GM23338 (cell line): ENCODE measurements around the gene ADPGK. TPM values are rescaled to one million over a fixed set of nuclear protein-coding genes. Genes with fewer than 3 reads are reported as not detected.

Source experiments
- ATAC-seq: fragments of 200-7000 bp; cut with Tn5 transposase; 3 replicates; pipeline ENCODE4 v1.9.1; 2020
- DNase-seq: peaks from one replicate; pipeline ENCODE4 v3.0.0-alpha.2; 2015; ENCODE audit warnings: low spot score
- H2AFZ ChIP-seq: fragments of 200-600 bp; sonication (generic); 2 replicates; pipeline ENCODE4 v1.8.0; 2016; ENCODE audit warnings: antibody characterized with exemption, mild to moderate bottlenecking, moderate library complexity
- H3F3A ChIP-seq: fragments of 200-600 bp; sonication (generic); replicated peaks from 2 replicates; pipeline ENCODE4 v1.8.0; 2017; ENCODE audit warnings: antibody characterized with exemption, mixed run types, low read depth
- H3K27ac ChIP-seq: fragments of 200-600 bp; sonication (generic); 2 replicates; pipeline ENCODE4 v1.6.1; 2016; ENCODE audit warnings: low read depth
- H3K27me3 ChIP-seq: fragments of 200-600 bp; sonication (generic); 2 replicates; pipeline ENCODE4 v1.8.0; 2016; ENCODE audit warnings: mild to moderate bottlenecking, mixed run types, moderate library complexity; ENCODE audit not compliant: insufficient read depth
- H3K36me3 ChIP-seq: fragments of 200-600 bp; sonication (generic); 2 replicates; pipeline ENCODE4 v1.8.0; 2016; ENCODE audit warnings: mild to moderate bottlenecking; ENCODE audit not compliant: insufficient read depth
- H3K4me1 ChIP-seq: fragments of 200-600 bp; sonication (generic); 2 replicates; pipeline ENCODE4 v1.8.0; 2016; ENCODE audit warnings: mild to moderate bottlenecking, moderate library complexity; ENCODE audit not compliant: insufficient read depth
- H3K4me2 ChIP-seq: fragments of 200-600 bp; sonication (generic); 2 replicates; pipeline ENCODE4 v1.7.1; 2017; ENCODE audit warnings: mixed run types
- H3K4me3 ChIP-seq: fragments of 200-600 bp; sonication (generic); 2 replicates; pipeline ENCODE4 v1.6.1; 2016; ENCODE audit warnings: mixed run types
- H3K79me2 ChIP-seq: fragments of 200-600 bp; sonication (generic); replicated peaks from 2 replicates; pipeline ENCODE4 v1.8.0; 2017; ENCODE audit warnings: mild to moderate bottlenecking; ENCODE audit not compliant: insufficient read depth
- H3K9me2 ChIP-seq: fragments of 200-600 bp; sonication (generic); 2 replicates; pipeline ENCODE4 v1.8.0; 2017; ENCODE audit not compliant: insufficient read depth
- H4K20me1 ChIP-seq: fragments of 200-600 bp; sonication (generic); replicated peaks from 2 replicates; pipeline ENCODE4 v1.8.0; 2017; ENCODE audit warnings: mild to moderate bottlenecking; ENCODE audit not compliant: insufficient read depth
- H3K27ac Mint-ChIP-seq: 2 replicates; pipeline ENCODE4 v1.8.0; 2020; ENCODE audit warnings: inconsistent platforms, mild to moderate bottlenecking, moderate library complexity, mixed read lengths
- H3K27me3 Mint-ChIP-seq: 3 replicates; pipeline ENCODE4 v1.8.0; 2022; ENCODE audit warnings: low read depth, mild to moderate bottlenecking, moderate library complexity, mixed read lengths, inconsistent platforms; ENCODE audit not compliant: insufficient read depth, poor library complexity
- H3K36me3 Mint-ChIP-seq: 3 replicates; pipeline ENCODE4 v1.8.0; 2021; ENCODE audit warnings: low read depth, mild to moderate bottlenecking, inconsistent platforms, moderate library complexity, mixed read lengths
- H3K4me1 Mint-ChIP-seq: 3 replicates; pipeline ENCODE4 v1.8.0; 2020; ENCODE audit warnings: mild to moderate bottlenecking, inconsistent platforms, mixed read lengths
- H3K4me3 Mint-ChIP-seq: 3 replicates; pipeline ENCODE4 v1.8.0; 2021; ENCODE audit warnings: moderate library complexity, mild to moderate bottlenecking, inconsistent platforms, mixed read lengths
- H3K9me3 Mint-ChIP-seq: 3 replicates; pipeline ENCODE4 v1.8.0; 2020; ENCODE audit warnings: moderate library complexity, mild to moderate bottlenecking, inconsistent platforms, mixed read lengths
- CREB1 ChIP-seq: fragments of 250-450 bp; sonication (Bioruptor Pico); IDR thresholded peaks from 2 replicates; pipeline ENCODE4 v1.5.0; 2020; ENCODE audit warnings: low read depth, mild to moderate bottlenecking, moderate library complexity
- EZH2 ChIP-seq: fragments of 200-600 bp; sonication (generic); IDR thresholded peaks from one replicate; pipeline ENCODE4 v1.8.0; 2017; ENCODE audit warnings: antibody characterized with exemption, mild to moderate bottlenecking, low read depth; ENCODE audit not compliant: unreplicated experiment
- EZH2phosphoT487 ChIP-seq: fragments of 200-600 bp; sonication (generic); IDR thresholded peaks from one replicate; pipeline ENCODE4 v1.8.1; 2018; ENCODE audit warnings: antibody characterized with exemption; ENCODE audit not compliant: unreplicated experiment
- JUNB ChIP-seq: IDR thresholded peaks from one replicate; pipeline ENCODE4 v1.6.1; 2016; ENCODE audit warnings: antibody characterized with exemption; ENCODE audit not compliant: unreplicated experiment
- POLR2AphosphoS5 ChIP-seq: IDR thresholded peaks from 2 replicates; pipeline ENCODE4 v1.6.1; 2016; ENCODE audit warnings: antibody characterized with exemption, low read depth
- STAT1 ChIP-seq: IDR thresholded peaks from one replicate; pipeline ENCODE4 v1.6.1; 2016; ENCODE audit warnings: antibody characterized with exemption; ENCODE audit not compliant: unreplicated experiment
- ZNF114 ChIP-seq: fragments of 250-450 bp; sonication (Bioruptor Pico); IDR thresholded peaks from 2 replicates; pipeline ENCODE4 v1.5.0; 2020; ENCODE audit warnings: mild to moderate bottlenecking, moderate library complexity
- ZNF331 ChIP-seq: fragments of 250-450 bp; sonication (Bioruptor Pico); IDR thresholded peaks from 2 replicates; pipeline ENCODE4 v1.5.0; 2020; ENCODE audit warnings: low read depth, mild to moderate bottlenecking, moderate library complexity
- polyA plus RNA-seq: library from polyadenylated mRNA; unstranded; fragments of >200 nt; fragmentation: Nextera tagmentation; extraction: Ambion mirVana; gene quantifications from 2 replicates; pipeline ENCODE4 v1.2.1, GENCODE V29; 2016
- total RNA-seq: library from RNA; depleted of rRNA; stranded (reverse); fragments of >200 nt; shearing (Covaris generic); gene quantifications from 2 replicates; pipeline ENCODE4 v1.2.3, GENCODE V29; 2014
- TF ChIP-seq, protein P1 (sequence below): IDR thresholded peaks from one replicate; pipeline ENCODE4 v1.6.1; 2018; ENCODE audit warnings: antibody characterized with exemption; ENCODE audit not compliant: unreplicated experiment
- TF ChIP-seq, protein P2 (sequence below), 2 experiments: fragments of 200-600 bp in 1 of 2; sonication (generic) in 1 of 2; conservative IDR thresholded peaks; 2 replicates each; pipeline versions ENCODE4 v1.5.1 to v1.6.1; 2016 to 2017; ENCODE audit warnings: antibody characterized with exemption in 2 of 2, low read depth in 2 of 2, mild to moderate bottlenecking in 2 of 2, moderate library complexity in 1 of 2

Gene ADPGK
- total and polyA plus RNA-seq, 2 experiments from 2014 or later: 21.5 to 57.0 TPM

DNA sequence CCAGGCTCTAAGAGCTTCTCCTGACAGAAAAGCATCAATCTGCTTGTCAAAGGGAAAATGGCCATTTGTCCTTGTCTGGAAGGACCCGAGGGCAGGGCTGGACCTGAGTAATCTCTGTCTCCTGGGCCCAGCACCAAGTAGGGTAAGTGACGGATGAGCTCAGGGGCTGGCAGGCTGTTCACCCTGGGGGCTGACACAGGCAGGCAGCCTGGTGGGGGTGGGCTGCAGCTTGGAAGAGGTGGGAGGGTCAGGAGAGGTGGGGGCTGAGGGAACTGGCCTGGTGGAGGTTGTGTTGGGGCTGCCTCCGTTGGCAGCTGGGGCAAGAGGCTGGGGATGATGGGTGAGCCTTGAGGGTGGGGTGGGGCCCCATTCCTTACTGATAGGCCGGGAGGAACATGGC, 42.3 kb upstream of the ADPGK start (continued):
- TF ChIP-seq, protein P1, sequence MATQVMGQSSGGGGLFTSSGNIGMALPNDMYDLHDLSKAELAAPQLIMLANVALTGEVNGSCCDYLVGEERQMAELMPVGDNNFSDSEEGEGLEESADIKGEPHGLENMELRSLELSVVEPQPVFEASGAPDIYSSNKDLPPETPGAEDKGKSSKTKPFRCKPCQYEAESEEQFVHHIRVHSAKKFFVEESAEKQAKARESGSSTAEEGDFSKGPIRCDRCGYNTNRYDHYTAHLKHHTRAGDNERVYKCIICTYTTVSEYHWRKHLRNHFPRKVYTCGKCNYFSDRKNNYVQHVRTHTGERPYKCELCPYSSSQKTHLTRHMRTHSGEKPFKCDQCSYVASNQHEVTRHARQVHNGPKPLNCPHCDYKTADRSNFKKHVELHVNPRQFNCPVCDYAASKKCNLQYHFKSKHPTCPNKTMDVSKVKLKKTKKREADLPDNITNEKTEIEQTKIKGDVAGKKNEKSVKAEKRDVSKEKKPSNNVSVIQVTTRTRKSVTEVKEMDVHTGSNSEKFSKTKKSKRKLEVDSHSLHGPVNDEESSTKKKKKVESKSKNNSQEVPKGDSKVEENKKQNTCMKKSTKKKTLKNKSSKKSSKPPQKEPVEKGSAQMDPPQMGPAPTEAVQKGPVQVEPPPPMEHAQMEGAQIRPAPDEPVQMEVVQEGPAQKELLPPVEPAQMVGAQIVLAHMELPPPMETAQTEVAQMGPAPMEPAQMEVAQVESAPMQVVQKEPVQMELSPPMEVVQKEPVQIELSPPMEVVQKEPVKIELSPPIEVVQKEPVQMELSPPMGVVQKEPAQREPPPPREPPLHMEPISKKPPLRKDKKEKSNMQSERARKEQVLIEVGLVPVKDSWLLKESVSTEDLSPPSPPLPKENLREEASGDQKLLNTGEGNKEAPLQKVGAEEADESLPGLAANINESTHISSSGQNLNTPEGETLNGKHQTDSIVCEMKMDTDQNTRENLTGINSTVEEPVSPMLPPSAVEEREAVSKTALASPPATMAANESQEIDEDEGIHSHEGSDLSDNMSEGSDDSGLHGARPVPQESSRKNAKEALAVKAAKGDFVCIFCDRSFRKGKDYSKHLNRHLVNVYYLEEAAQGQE: no peak
- no peak for TF ChIP-seq JUNB

DNA sequence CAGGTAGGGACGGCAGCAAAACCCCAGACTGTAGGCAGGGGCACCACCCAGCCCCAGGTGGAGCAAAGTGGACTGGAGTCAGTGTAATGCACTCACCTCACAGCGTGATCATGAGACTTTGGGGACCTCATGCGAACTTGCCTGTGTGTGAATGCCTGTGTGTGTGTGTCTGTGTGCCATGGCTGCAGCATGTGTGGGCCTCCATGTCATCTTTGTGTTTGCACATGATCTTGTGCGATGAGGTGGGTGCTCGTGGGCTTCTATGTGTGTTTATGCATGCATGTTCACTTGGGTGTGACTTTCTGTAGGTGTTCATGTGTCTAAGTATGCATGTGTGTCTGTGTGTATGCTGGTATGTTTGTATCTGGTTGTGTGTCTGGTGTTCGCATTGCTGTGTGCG, 41.2 kb upstream of the ADPGK start:
- Mint-ChIP-seq H3K4me1 (peaks cover 17% of the 10 kb centered on the region), H3K27me3 (peaks cover 7% of the 10 kb centered on the region), H3K9me3 (no peaks in the 10 kb centered on the region), H3K4me3 (no peak overlapping the region), H3K36me3 (no peaks in the 10 kb centered on the region), H3K27ac (no peak overlapping the region)
- H4K20me1 ChIP-seq: no peaks in the 10 kb centered on the region
- TF ChIP-seq, protein P1: no peak
- TF ChIP-seq EZH2phosphoT487 (no peak), JUNB (no peak)
- H2AFZ ChIP-seq: no peak overlapping the region
- no peak overlapping the region for H3K4me3 ChIP-seq
- no peak overlapping the region for H3K27ac ChIP-seq
- H3K4me1 ChIP-seq: peaks cover 14% of the 10 kb centered on the region
- H3K9me2 ChIP-seq: peaks cover 14% of the 10 kb centered on the region
- no peaks in the 10 kb centered on the region; the same call in 1 of the 2 replicates for H3K79me2 ChIP-seq
- ATAC-seq: no peak
- no peaks in the 10 kb centered on the region for H3K36me3 ChIP-seq
- H3K4me2 ChIP-seq: no peak overlapping the region
- no peaks in the 10 kb centered on the region for H3F3A ChIP-seq
- H3K27me3 ChIP-seq: no peaks in the 10 kb centered on the region
- no peak for DNase-seq

DNA sequence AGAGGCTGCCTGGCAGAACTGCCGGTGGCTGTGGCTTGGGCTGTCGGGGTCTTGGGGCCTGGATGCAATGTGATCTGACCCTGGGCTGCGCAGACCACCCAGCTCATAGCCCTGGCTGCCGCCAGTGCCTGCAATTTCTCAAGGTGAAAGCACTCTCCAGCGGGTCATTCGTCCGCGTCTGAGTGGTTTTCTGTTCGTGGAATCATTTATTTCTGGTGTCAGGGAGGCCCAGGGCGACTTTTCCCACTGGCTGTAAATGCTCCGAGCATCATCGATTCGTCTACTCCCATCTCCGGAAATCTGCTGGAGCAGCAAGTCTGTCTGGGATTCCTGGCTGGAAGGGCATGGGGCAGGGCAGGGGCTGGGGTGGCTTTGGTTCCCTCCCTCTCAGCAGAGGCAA, 40.6 kb upstream of the ADPGK start:
- no peak overlapping the region for H2AFZ ChIP-seq
- DNase-seq: no peak
- no peak overlapping the region for H3K4me3 ChIP-seq
- no peak overlapping the region for H3K4me3 Mint-ChIP-seq
- H3K4me1 ChIP-seq: peaks cover 14% of the 10 kb centered on the region
- H3K27me3 Mint-ChIP-seq: peaks cover 7% of the 10 kb centered on the region
- no peak overlapping the region for H3K27ac Mint-ChIP-seq
- no peaks in the 10 kb centered on the region for H3K9me3 Mint-ChIP-seq
- H3K9me2 ChIP-seq: peaks cover 13% of the 10 kb centered on the region
- no peaks in the 10 kb centered on the region for H3K27me3 ChIP-seq
- no peak overlapping the region for H3K27ac ChIP-seq
- H3K79me2 ChIP-seq: no peaks in the 10 kb centered on the region; the same call in 1 of the 2 replicates
- ATAC-seq: no peak
- H3K36me3 ChIP-seq: no peaks in the 10 kb centered on the region
- no peaks in the 10 kb centered on the region for H3F3A ChIP-seq
- no peaks in the 10 kb centered on the region for H4K20me1 ChIP-seq
- no peaks in the 10 kb centered on the region for H3K36me3 Mint-ChIP-seq
- peaks cover 18% of the 10 kb centered on the region for H3K4me1 Mint-ChIP-seq
- H3K4me2 ChIP-seq: no peak overlapping the region
- TF ChIP-seq STAT1: no peak
- no peak for TF ChIP-seq JUNB
- TF ChIP-seq CREB1 (CRISPR knock-in tag): no peak
- no peak for TF ChIP-seq EZH2phosphoT487
- no peak for TF ChIP-seq ZNF114
- no peak for TF ChIP-seq ZNF331
- TF ChIP-seq, protein P1: no peak
- TF ChIP-seq, protein P2, sequence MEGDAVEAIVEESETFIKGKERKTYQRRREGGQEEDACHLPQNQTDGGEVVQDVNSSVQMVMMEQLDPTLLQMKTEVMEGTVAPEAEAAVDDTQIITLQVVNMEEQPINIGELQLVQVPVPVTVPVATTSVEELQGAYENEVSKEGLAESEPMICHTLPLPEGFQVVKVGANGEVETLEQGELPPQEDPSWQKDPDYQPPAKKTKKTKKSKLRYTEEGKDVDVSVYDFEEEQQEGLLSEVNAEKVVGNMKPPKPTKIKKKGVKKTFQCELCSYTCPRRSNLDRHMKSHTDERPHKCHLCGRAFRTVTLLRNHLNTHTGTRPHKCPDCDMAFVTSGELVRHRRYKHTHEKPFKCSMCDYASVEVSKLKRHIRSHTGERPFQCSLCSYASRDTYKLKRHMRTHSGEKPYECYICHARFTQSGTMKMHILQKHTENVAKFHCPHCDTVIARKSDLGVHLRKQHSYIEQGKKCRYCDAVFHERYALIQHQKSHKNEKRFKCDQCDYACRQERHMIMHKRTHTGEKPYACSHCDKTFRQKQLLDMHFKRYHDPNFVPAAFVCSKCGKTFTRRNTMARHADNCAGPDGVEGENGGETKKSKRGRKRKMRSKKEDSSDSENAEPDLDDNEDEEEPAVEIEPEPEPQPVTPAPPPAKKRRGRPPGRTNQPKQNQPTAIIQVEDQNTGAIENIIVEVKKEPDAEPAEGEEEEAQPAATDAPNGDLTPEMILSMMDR (conservative IDR thresholded peaks at IDR 0.05; ENCODE audit: low read depth in 2 of 2): no peak
- no peak for TF ChIP-seq EZH2
- TF ChIP-seq POLR2AphosphoS5: no peak
